22Rv1 (cell line): Measurements from ENCODE around the gene STK38L.

Source experiments
- H3K27ac ChIP-seq: fragments of 450-650 bp; 2 replicates; pipeline ENCODE4 v1.5.1; 2017
- ZFX ChIP-seq: fragments of 450-650 bp; IDR thresholded peaks from 2 replicates; pipeline ENCODE4 v1.6.1; 2017; ENCODE audit warnings: antibody characterized with exemption, borderline replicate concordance
- TF ChIP-seq, protein P1 (sequence below): fragments of 450-650 bp; IDR thresholded peaks from 2 replicates; pipeline ENCODE4 v1.5.1; 2017; ENCODE audit warnings: mild to moderate bottlenecking

Gene STK38L

DNA sequence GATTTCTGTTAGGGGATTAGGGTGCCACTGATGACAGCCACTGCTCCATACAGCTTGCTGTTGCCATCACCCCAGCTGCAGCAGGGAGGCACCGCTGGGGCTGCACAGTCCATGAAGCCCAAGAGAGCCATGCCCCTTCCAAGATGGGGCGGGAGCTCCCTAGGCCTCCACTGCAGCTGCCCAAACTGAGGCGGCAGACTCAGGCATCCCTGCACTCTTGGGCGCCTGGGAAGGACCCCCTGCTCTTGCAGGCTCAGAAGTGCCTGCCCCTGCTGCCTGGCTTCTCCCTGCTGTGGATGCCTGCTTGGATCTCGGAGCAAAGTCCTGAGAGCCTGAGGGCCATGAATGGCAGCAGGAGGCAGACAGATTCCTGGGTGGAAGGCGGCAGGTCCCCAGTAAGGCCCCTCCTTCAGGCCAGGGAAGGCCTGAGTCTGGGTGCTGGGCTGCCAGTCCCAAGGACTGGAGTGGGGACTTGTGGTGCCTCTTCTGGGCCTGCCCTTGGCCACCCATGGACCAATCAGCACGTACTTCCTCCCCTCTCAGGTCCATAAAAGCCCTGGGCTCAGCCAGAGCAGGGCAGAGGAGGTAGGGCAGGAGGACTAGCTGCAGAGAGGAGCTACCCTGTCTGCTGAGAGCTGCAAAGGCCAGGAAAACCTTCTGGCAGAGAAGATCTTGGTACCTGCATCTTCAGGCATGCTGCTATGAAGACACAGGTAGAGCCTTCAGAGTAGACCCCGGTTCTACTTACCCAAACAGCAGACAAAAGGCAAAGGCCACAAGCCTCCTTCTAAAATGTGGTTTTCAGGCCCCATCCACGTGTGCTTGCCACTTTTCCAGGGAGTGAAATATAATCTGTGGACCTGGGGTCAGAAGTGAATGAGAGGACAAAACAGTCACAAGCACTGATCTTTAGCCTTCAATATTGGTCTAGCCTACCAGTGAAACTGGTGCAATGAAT lies 30.0 kb upstream of the STK38L start:
- H3K27ac ChIP-seq: no peak overlapping the region

DNA sequence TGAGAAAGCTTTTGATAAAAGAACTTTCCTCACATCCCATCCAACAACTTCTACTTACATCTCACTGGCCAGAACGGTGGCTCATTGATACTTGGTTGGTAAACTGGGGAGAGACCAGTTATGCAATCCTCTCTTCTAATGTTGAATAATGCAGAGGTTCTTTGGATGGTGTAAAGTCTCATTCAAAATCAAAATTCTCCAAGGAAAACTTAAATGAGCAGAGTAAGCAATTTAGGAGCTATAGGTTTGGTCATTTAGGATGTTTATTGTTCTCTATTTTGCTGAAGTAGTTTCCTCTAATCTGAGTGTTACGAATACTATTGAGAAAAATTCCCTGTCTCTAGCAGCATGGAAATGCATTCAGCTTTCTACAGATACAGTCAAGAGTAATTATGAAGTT lies 26.5 kb upstream of the STK38L start:
- no peak for TF ChIP-seq ZFX
- TF ChIP-seq, protein P1, sequence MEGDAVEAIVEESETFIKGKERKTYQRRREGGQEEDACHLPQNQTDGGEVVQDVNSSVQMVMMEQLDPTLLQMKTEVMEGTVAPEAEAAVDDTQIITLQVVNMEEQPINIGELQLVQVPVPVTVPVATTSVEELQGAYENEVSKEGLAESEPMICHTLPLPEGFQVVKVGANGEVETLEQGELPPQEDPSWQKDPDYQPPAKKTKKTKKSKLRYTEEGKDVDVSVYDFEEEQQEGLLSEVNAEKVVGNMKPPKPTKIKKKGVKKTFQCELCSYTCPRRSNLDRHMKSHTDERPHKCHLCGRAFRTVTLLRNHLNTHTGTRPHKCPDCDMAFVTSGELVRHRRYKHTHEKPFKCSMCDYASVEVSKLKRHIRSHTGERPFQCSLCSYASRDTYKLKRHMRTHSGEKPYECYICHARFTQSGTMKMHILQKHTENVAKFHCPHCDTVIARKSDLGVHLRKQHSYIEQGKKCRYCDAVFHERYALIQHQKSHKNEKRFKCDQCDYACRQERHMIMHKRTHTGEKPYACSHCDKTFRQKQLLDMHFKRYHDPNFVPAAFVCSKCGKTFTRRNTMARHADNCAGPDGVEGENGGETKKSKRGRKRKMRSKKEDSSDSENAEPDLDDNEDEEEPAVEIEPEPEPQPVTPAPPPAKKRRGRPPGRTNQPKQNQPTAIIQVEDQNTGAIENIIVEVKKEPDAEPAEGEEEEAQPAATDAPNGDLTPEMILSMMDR: no peak
- H3K27ac ChIP-seq: no peak overlapping the region

More for the DNA sequence above, 30.0 kb upstream of the STK38L start:
- no peak for TF ChIP-seq ZFX
- TF ChIP-seq, protein P1: no peak

DNA sequence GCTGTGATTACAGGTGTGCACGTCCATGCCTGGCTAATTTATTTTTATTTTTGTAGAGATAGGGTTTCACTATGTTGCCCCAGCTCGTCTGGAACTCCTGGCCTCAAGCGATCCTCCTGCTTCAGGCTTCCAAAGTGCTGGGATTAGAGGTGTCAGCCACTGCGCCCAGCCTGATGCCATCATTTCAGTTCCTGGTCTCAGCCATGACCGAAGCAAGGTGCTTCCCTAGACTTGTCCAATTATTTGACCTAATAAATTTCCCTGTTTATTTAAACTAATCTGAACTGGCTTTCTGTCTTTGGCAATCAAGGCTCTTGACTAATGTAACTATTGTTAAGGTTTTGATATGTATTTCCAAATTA lies 24.4 kb upstream of the STK38L start:
- H3K27ac ChIP-seq: no peak overlapping the region
- TF ChIP-seq, protein P1: no peak
- no peak for TF ChIP-seq ZFX

DNA sequence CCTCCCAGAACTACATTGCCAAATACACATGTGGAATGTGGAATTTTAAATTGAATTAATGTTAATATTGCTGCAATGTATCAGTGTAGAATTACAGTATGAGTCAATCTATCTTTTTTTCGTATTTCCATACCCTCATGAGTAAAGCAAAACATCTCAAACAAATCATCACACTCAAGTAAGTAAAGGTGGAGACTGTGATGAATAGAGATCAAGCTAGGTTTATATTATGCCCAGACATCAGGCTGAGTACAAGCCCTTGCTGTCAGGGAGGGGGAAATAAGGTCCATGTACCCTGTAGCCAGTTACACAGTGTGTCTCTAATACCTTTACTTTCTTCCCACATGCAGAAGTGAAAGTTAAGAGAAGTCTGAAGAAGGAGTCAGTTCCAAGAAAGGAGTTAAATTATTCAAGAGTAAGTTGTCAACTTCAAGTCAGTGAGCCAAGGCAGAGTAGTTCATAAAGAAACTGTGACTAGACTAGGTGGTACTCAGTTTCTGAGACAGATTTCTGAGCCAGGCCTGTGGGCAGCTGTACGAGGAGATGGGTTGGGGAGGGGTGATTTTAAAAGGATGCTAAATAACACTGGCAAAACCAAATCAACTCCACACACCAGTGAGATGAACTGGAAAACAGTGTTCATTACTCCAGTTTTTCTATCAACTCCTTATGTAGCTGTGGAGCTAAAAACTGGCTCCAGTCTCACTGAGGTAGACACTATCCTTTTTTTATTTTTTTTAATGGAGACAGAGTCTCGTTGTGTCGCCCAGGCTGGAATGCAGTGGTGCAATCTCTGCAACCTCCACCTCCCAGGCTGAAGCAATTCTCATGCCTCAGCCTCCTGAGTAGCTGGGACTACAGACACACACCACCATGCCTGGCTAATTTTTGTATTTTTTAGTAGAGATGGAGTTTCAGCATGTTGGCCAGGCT lies 23.8 kb upstream of the STK38L start:
- no peak for TF ChIP-seq ZFX
- TF ChIP-seq, protein P1: no peak
- no peak overlapping the region for H3K27ac ChIP-seq

DNA sequence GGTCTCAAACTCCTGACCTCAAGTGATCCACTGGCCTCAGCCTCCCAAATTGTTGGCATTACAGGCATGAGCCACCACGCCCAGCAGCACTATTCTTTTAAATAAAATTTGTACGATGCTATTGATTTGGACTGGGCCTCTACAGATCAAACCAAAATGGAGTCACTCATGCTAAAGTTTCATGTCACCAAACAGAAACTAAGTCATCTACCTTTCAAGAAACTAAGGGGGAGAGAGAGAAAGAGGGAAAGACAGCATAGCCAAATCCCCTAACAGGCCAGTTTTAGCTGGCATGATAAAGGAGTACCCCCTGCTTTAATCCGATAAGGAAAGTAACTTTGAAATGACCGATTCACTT lies 23.1 kb upstream of the STK38L start:
- TF ChIP-seq, protein P1: no peak
- TF ChIP-seq ZFX: no peak
- H3K27ac ChIP-seq: no peak overlapping the region

DNA sequence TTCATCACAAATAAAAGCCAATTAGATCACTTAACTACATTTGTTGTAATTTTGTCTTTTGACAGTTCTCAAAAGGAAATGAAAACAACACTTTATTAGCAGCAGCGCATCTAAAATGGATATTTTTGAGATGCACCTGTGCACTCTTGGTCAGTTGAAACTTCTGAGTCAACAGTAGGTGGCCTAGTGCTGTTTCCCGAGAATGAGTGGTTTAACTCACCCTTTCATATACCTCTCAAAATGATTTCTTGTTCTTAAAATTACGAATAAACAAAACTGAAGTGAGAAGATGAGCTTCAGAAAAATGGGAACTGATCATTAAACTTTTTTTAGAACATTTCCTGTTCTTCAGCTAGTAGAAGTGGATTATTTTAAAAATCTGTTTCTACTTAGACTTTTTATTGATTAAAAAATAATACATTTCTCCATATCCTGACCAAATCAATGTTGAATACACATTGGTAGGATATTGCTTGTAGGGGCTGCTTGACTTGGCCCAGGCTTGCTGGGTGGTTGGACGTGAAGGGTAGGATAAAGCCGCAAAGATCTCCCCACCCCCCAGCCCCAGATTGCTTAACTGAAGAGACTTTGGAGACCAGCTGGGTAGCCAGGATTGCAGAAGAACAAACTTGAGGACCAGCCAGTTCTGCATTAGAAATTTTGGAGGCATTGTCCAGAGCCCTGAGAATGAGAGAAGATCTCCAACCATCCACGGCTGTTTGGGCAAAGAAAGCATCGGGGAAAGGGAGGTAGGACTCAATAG lies 22.3 kb upstream of the STK38L start:
- no peak overlapping the region for H3K27ac ChIP-seq
- TF ChIP-seq, protein P1: no peak
- TF ChIP-seq ZFX: no peak
